NCI-H1048 (cell line): ENCODE data around the gene KCNRG.
A peak's percentile ranks its signal among the peaks of the same experiment; 100 is the strongest.
"Not testable (repeated sequence)": the region's sequence is repeated elsewhere in the genome, so short reads cannot be mapped to it uniquely, and the experiment has no call there.

Experiments used
- DNase-seq: peaks from one replicate; lab custom pipeline; 2025; lab: John Stamatoyannopoulos, UW

KCNRG gene

GRCh38 chr13:50015258-50015657 lies at the start of gene KCNRG:
Gene KCNRG, plus strand, starts transcription at chr13:50015444. Its CDS starts 50 bp downstream, at chr13:50015494.
- DNase-seq: no peak

GRCh38 chr13:49967456-49967855 lies 47.8 kb upstream of the KCNRG start:
- no peak for DNase-seq

GRCh38 chr13:49972709-49973108 lies 42.5 kb upstream of the KCNRG start:
- no peak for DNase-seq

GRCh38 chr13:49975826-49976225 lies 39.4 kb upstream of the KCNRG start:
- no peak for DNase-seq

GRCh38 chr13:49976314-49977258 lies 38.7 kb upstream of the KCNRG start:
- peak; percentile 9 for DNase-seq

GRCh38 chr13:49977992-49978391 lies 37.3 kb upstream of the KCNRG start:
- DNase-seq: no peak

GRCh38 chr13:49980266-49980665 lies 35.0 kb upstream of the KCNRG start:
- no peak for DNase-seq

GRCh38 chr13:49985129-49985528 lies 30.1 kb upstream of the KCNRG start:
- DNase-seq: no peak

- no peak for DNase-seq
Observed at GRCh38 chr13:49986471-49986870, 28.8 kb upstream of the KCNRG start.

GRCh38 chr13:49990612-49991011 lies 24.6 kb upstream of the KCNRG start:
- DNase-seq: not testable (repeated sequence)

GRCh38 chr13:49993111-49993510 lies 22.1 kb upstream of the KCNRG start:
- DNase-seq: no peak

GRCh38 chr13:49993666-49994065 lies 21.6 kb upstream of the KCNRG start:
- no peak for DNase-seq

GRCh38 chr13:49995625-49996101 lies 19.6 kb upstream of the KCNRG start:
- DNase-seq: no peak

GRCh38 chr13:49996161-49996915 lies 18.9 kb upstream of the KCNRG start:
- no peak for DNase-seq

- DNase-seq: peak; percentile 21
Observed at GRCh38 chr13:49996951-49997895, 18.0 kb upstream of the KCNRG start, which contains the start of gene TRIM13. Gene TRIM13, plus strand, starts transcription at chr13:49997042. Its CDS starts 14,899 bp downstream, at chr13:50011941.

GRCh38 chr13:49997955-49998354 lies 17.3 kb upstream of the KCNRG start:
- no peak for DNase-seq

- no peak for DNase-seq
Observed at GRCh38 chr13:49998714-49999624, 16.3 kb upstream of the KCNRG start.

- DNase-seq: no peak
Observed at GRCh38 chr13:50001287-50001686, 14.0 kb upstream of the KCNRG start.

GRCh38 chr13:50006426-50007135 lies 8.7 kb upstream of the KCNRG start:
- DNase-seq: no peak

GRCh38 chr13:50011461-50011860 lies 3.8 kb upstream of the KCNRG start:
- DNase-seq: no peak
